Measurements from ENCODE around the gene LIN9. TPM values are rescaled to one million over a fixed set of nuclear protein-coding genes. Genes with fewer than 3 reads are reported as not detected.
"Not testable (repeated sequence)": the region's sequence is repeated elsewhere in the genome, so short reads cannot be mapped to it uniquely, and the experiment has no call there.

Gene LIN9
- total RNA-seq, 4 donors from 2014 or later = 1.00 to 3.2 (median 2.3) TPM; not detected in 1

DNA sequence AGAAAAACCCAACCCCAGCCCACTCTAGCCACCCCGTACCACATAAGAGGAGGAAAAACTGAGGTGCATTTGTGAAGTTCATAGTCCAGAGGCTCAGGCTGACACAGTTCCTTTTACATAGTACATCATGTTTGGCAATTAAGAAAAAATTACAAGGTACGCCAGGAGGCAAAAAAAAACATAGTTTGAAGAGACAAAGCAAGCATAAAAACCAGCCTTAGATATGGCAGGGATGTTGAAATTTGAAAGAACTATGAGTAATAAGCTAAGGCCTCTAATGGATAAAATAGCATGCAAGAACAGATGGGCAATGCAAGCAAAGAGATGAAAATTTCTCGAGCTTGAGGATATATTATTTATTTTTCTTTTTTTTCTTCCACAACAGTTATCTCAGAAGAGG, 53.6 kb downstream of the LIN9 start:
- in situ Hi-C loops (cut with MboI; ENCODE audit: low pct_ligation_motif_present in 1 of 4, low pct_unique_long_range_greater_than_20kb in 1 of 4, low sequenced_read_pairs in 3 of 4) (no loop called here), intact Hi-C loops (cut with DNase I; ENCODE audit: low total_unique reads) (no loop called here)
- H3K27me3 ChIP-seq = no peaks in the 10 kb centered on the region
- no peak overlapping the region for H3K27ac ChIP-seq
- no peaks in the 10 kb centered on the region for H3K9me3 ChIP-seq
- H3K36me3 ChIP-seq = no peaks in the 10 kb centered on the region
- no peak for DNase-seq
- TF ChIP-seq EP300 (IDR thresholded peaks at IDR 0.05; ENCODE audit: low read depth) = no peak
- TF ChIP-seq POLR2A (IDR thresholded peaks at IDR 0.05) = no peak
- TF ChIP-seq, protein P1, sequence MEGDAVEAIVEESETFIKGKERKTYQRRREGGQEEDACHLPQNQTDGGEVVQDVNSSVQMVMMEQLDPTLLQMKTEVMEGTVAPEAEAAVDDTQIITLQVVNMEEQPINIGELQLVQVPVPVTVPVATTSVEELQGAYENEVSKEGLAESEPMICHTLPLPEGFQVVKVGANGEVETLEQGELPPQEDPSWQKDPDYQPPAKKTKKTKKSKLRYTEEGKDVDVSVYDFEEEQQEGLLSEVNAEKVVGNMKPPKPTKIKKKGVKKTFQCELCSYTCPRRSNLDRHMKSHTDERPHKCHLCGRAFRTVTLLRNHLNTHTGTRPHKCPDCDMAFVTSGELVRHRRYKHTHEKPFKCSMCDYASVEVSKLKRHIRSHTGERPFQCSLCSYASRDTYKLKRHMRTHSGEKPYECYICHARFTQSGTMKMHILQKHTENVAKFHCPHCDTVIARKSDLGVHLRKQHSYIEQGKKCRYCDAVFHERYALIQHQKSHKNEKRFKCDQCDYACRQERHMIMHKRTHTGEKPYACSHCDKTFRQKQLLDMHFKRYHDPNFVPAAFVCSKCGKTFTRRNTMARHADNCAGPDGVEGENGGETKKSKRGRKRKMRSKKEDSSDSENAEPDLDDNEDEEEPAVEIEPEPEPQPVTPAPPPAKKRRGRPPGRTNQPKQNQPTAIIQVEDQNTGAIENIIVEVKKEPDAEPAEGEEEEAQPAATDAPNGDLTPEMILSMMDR (IDR thresholded peaks at IDR 0.05) = no peak
- no peak for TF ChIP-seq POLR2AphosphoS5 (IDR thresholded peaks at IDR 0.05)
- 82 to 87% methylated on average over 3 of the region's 3 CpGs for WGBS, 2 donors (ENCODE audit: low coverage in 1 of 2)
- no peaks in the 10 kb centered on the region for H3K4me1 ChIP-seq
- no peak overlapping the region for H3K4me3 ChIP-seq

DNA sequence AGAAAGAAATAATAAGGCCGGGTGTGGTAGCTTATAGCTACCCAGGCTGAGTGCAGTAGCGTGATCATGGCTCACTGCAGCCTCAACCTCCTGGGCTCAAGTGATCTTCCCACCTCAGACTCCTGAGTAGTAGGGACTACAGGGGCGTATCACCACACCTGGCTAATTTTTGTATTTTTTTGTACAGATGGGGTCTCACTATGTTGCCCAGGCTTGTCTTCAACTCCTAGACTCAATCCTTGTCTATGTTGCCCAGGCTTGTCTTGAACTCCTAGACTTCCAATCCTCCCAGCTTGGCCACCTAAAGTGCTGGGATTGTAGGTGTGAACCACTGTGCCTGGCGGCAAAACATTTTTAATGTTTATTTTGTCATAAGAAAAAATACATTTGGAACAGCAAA, 55.0 kb downstream of the LIN9 start:
- 98 to 100% methylated on average over 1 to 4 of the region's 4 CpGs for WGBS, 2 donors (ENCODE audit: low coverage in 1 of 2)
- in situ Hi-C loops (cut with MboI; ENCODE audit: low pct_ligation_motif_present in 1 of 4, low pct_unique_long_range_greater_than_20kb in 1 of 4, low sequenced_read_pairs in 3 of 4) (no loop called here), intact Hi-C loops (cut with DNase I; ENCODE audit: low total_unique reads) (no loop called here)
- H3K27me3 ChIP-seq = no peaks in the 10 kb centered on the region
- H3K9me3 ChIP-seq = no peaks in the 10 kb centered on the region
- DNase-seq = no peak
- no peak overlapping the region for H3K4me3 ChIP-seq
- H3K27ac ChIP-seq = no peak overlapping the region
- TF ChIP-seq POLR2A (IDR thresholded peaks at IDR 0.05) (no peak), POLR2AphosphoS5 (IDR thresholded peaks at IDR 0.05) (no peak), EP300 (IDR thresholded peaks at IDR 0.05; ENCODE audit: low read depth) (no peak)
- TF ChIP-seq, protein P1 (IDR thresholded peaks at IDR 0.05) = no peak
- no peaks in the 10 kb centered on the region for H3K4me1 ChIP-seq
- H3K36me3 ChIP-seq = no peaks in the 10 kb centered on the region

DNA sequence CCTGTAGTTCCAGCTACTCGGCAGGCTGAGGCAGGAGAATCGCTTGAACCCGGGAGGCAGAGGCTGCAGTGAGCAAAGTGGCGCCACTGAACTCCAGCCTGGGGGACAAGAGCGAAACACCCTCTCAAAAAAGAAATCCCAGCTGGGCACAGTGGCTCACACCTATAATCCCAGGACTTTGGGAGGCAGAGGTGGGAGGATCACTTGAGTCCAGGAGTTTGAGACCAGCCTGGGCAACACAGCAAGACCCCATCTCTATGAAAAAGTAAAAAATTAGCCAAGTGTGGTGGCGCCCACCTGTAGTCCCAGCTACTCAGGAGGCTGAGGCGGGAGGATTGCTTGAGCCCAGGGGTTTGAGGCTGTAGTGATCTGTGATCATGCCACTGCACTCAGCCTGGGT, 56.1 kb downstream of the LIN9 start:
- H3K4me1 ChIP-seq; H3K9me3 ChIP-seq; H3K27ac ChIP-seq; in situ Hi-C loops (cut with MboI; ENCODE audit: low pct_ligation_motif_present in 1 of 4, low pct_unique_long_range_greater_than_20kb in 1 of 4, low sequenced_read_pairs in 3 of 4); H3K4me3 ChIP-seq; DNase-seq; H3K27me3 ChIP-seq; intact Hi-C loops (cut with DNase I; ENCODE audit: low total_unique reads); H3K36me3 ChIP-seq: not testable (repeated sequence)
- WGBS, 2 donors (ENCODE audit: low coverage in 1 of 2) = 98 to 100% methylated on average over 2 to 7 of the region's 7 CpGs

DNA sequence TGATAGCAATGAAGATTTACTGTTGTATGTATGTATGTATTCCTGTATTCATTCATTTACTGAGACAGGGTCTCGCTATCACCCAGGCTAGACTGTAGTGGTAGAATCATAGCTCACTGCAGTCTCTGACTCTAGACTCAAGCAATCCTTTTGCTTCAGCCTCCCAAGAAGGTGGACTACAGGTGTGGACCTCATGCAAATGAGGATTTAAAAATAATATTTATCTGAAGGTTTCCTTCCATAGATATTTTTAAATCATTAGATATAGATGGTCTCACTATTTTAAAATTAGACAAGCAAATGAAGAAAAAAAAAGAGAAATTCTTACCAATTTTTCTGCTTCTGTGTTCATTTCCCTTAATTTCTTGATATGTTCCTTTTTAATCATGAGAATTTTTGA, 58.5 kb downstream of the LIN9 start:
- H3K4me1 ChIP-seq = peaks cover 0 to 6% (median 0%) of the 10 kb centered on the region in 4 donors
- TF ChIP-seq POLR2AphosphoS5 (IDR thresholded peaks at IDR 0.05) (no peak), POLR2A (IDR thresholded peaks at IDR 0.05) (no peak), EP300 (IDR thresholded peaks at IDR 0.05; ENCODE audit: low read depth) (no peak)
- TF ChIP-seq, protein P1 (IDR thresholded peaks at IDR 0.05) = no peak
- H3K4me3 ChIP-seq = no peak overlapping the region
- 96 to 100% methylated on average over 1 of the region's 1 CpG for WGBS, 2 donors (ENCODE audit: low coverage in 1 of 2)
- in situ Hi-C loops (cut with MboI; ENCODE audit: low pct_ligation_motif_present in 1 of 4, low pct_unique_long_range_greater_than_20kb in 1 of 4, low sequenced_read_pairs in 3 of 4) = no loop called here
- no peaks in the 10 kb centered on the region for H3K27me3 ChIP-seq
- DNase-seq = no peak
- H3K27ac ChIP-seq = no peak overlapping the region
- H3K9me3 ChIP-seq = no peaks in the 10 kb centered on the region
- intact Hi-C loops (cut with DNase I; ENCODE audit: low total_unique reads) = no loop called here
- H3K36me3 ChIP-seq = no peaks in the 10 kb centered on the region

DNA sequence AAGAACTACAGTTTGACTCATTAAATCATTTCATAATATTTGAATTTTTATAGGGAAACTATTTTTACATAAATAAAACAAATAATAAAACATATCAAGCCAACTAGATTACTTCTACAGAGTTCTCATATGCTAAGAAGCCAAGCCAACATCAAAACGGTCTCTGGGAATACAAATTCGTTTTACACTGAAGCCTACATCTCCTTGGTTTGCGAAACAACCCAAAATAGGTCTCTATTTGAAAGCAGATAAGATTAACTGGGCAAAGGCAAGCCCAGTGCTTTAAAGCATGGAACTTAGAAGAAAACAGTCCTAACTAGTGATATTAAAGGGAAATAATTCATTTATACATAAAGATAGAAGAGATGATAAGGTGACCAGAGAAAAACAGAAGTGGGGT, 60.2 kb downstream of the LIN9 start:
- intact Hi-C loops (cut with DNase I; ENCODE audit: low total_unique reads) = no loop called here
- WGBS, 2 donors (ENCODE audit: low coverage in 1 of 2) = 80 to 83% methylated on average over 3 of the region's 3 CpGs

More for the DNA sequence above, 60.2 kb downstream of the LIN9 start:
- Histone ChIP-seq H3K27me3 (no peaks in the 10 kb centered on the region), H3K27ac (no peak overlapping the region), H3K9me3 (no peaks in the 10 kb centered on the region), H3K4me3 (no peak overlapping the region), H3K36me3 (no peaks in the 10 kb centered on the region), H3K4me1 (peaks cover 0 to 6% (median 0%) of the 10 kb centered on the region in 4 donors)
- in situ Hi-C loops (cut with MboI; ENCODE audit: low pct_ligation_motif_present in 1 of 4, low pct_unique_long_range_greater_than_20kb in 1 of 4, low sequenced_read_pairs in 3 of 4) = no loop called here
- no peak for TF ChIP-seq POLR2A (IDR thresholded peaks at IDR 0.05)
- TF ChIP-seq, protein P1 (IDR thresholded peaks at IDR 0.05) = no peak
- no peak for TF ChIP-seq EP300 (IDR thresholded peaks at IDR 0.05; ENCODE audit: low read depth)
- TF ChIP-seq POLR2AphosphoS5 (IDR thresholded peaks at IDR 0.05) = no peak
- DNase-seq = no peak
